Raji (cell line): ENCODE data around the gene ABI2.

Experiments used
- POLR2A ChIP-seq: IDR thresholded peaks from 2 replicates; pipeline ENCODE4 v1.6.1; 2011; ENCODE audit warnings: low read depth, low read length, control low read depth; ENCODE audit not compliant: insufficient read depth

The ABI2 gene

GRCh38 chr2:203450561-203450960 is 122.4 kb downstream of the ABI2 start:
- no peak for TF ChIP-seq POLR2A

- TF ChIP-seq POLR2A: no peak
Measured at GRCh38 chr2:203451011-203451410, 122.8 kb downstream of the ABI2 start.

GRCh38 chr2:203451689-203452088 is 123.5 kb downstream of the ABI2 start:
- no peak for TF ChIP-seq POLR2A

GRCh38 chr2:203453858-203454451 is 125.8 kb downstream of the ABI2 start:
- TF ChIP-seq POLR2A: no peak

- no peak for TF ChIP-seq POLR2A
Measured at GRCh38 chr2:203455209-203455608, 127.0 kb downstream of the ABI2 start.

- TF ChIP-seq POLR2A: no peak
Measured at GRCh38 chr2:203461746-203462145, 133.6 kb downstream of the ABI2 start.

GRCh38 chr2:203462308-203462707 is 134.1 kb downstream of the ABI2 start:
- no peak for TF ChIP-seq POLR2A

GRCh38 chr2:203463266-203463678 is 135.1 kb downstream of the ABI2 start:
- no peak for TF ChIP-seq POLR2A

- no peak for TF ChIP-seq POLR2A
Measured at GRCh38 chr2:203469546-203469945, 141.4 kb downstream of the ABI2 start.

GRCh38 chr2:203470371-203470770 is 142.2 kb downstream of the ABI2 start:
- no peak for TF ChIP-seq POLR2A

- no peak for TF ChIP-seq POLR2A
Measured at GRCh38 chr2:203471323-203471722, 143.1 kb downstream of the ABI2 start.

- no peak for TF ChIP-seq POLR2A
Measured at GRCh38 chr2:203476881-203477280, 148.7 kb downstream of the ABI2 start.

- TF ChIP-seq POLR2A: no peak
Measured at GRCh38 chr2:203480623-203481022, 152.4 kb downstream of the ABI2 start.

- no peak for TF ChIP-seq POLR2A
Measured at GRCh38 chr2:203484266-203485112, 156.3 kb downstream of the ABI2 start.

- no peak for TF ChIP-seq POLR2A
Measured at GRCh38 chr2:203489531-203489930, 161.3 kb downstream of the ABI2 start.

- TF ChIP-seq POLR2A: no peak
Measured at GRCh38 chr2:203490391-203490790, 162.2 kb downstream of the ABI2 start.
